Vagina (tissue), 2 donors: ENCODE data around the gene NDUFA11. TPM values are rescaled to one million over a fixed set of nuclear protein-coding genes. Genes with fewer than 3 reads are reported as not detected.
A peak's percentile ranks its signal among the peaks of the same experiment; 100 is the strongest.

ENCODE experiments used
- DNase-seq, 2 donors: peaks; one replicate each; pipeline ENCODE4 v3.0.0-alpha.2; 2017; ENCODE audit errors: extremely low spot score in 2 of 2
- H3K27ac ChIP-seq: fragments of 200-600 bp; sonication (generic); one replicate; pipeline ENCODE4 v1.5.1; 2019
- H3K27me3 ChIP-seq: fragments of 200-600 bp; sonication (generic); one replicate; pipeline ENCODE4 v1.5.1; 2019
- H3K36me3 ChIP-seq, 2 donors: fragments of 200-600 bp; sonication (generic); one replicate each; pipeline ENCODE4 v1.5.1; 2017 to 2019
- H3K4me1 ChIP-seq: fragments of 200-600 bp; sonication (generic); one replicate; pipeline ENCODE4 v1.5.1; 2019
- H3K4me3 ChIP-seq, 2 donors: fragments of 200-600 bp; sonication (generic); 1 replicate in 1 of 2; 2 replicates in 1 of 2; pipeline ENCODE4 v1.5.1; 2016 to 2019
- H3K9me3 ChIP-seq: fragments of 200-600 bp; sonication (generic); one replicate; pipeline ENCODE4 v1.5.1; 2019
- POLR2A ChIP-seq, 2 donors: fragments of 450-650 bp; IDR thresholded peaks; one replicate each; pipeline ENCODE4 v1.6.1; 2017; ENCODE audit warnings: antibody characterized with exemption in 2 of 2, mild to moderate bottlenecking in 2 of 2, moderate library complexity in 2 of 2
- POLR2AphosphoS5 ChIP-seq, 2 donors: sonication (generic); formaldehyde crosslinking; IDR thresholded peaks; one replicate each; pipeline ENCODE4 v1.9.0; 2017; ENCODE audit warnings: antibody characterized with exemption in 2 of 2, mild to moderate bottlenecking in 2 of 2, low read depth in 1 of 2; ENCODE audit not compliant: insufficient read depth in 1 of 2
- intact Hi-C: fragments of 100-400 bp; cut with DNase I; formaldehyde crosslinking; loops from one replicate; pipeline ENCODE4 v1.15.1; 2023
- total RNA-seq: library from RNA; depleted of rRNA; stranded (reverse); fragments of >200 nt; gene quantifications from one replicate; pipeline ENCODE4 v1.2.3, GENCODE V29; 2016
- TF ChIP-seq, protein P1 (sequence below), 3 experiments: fragments of 450-650 bp in 2 of 3; fragments of 200-600 bp in 1 of 3; sonication (generic) in 1 of 3; IDR thresholded peaks; one replicate each; pipeline ENCODE4 v1.5.1; 2017 to 2019; ENCODE audit warnings: antibody characterized with exemption in 3 of 3, mild to moderate bottlenecking in 2 of 3, moderate library complexity in 2 of 3

The NDUFA11 gene
- total RNA-seq = 318 TPM

DNA sequence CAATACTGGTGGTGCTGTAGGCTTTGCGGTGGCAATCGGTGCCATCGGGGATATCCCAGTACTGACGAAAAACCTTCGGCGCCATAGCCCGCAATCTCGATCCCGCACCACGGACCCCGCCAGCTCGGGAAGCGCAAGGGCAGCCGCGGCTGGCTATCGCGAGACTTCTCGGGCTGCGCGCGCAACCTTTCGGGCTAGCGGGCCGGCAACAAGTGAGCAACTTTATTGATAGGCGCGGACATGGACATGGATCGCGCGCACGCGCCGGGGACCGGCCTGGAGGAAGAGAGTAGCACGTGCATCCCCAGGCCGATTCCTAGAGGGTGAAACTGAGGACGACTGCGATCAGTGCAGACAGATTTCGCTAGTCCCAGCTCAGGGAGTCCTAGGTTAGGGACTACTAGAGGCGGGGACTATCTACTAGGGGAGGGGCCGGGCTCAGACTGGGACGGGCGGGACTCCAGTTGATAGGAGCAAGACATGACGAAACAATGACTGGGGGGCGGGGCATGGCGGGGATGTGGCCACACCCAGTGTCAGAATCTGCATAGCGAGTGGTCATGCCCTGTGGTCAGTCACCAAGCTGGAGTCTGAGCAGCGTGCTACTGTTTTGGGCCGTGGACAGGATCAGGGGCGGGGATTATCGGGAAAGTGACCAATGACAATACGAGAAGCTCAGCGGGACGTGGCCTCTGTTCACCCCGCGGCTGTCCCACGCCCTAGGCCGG is at the start of gene NDUFA11:
NDUFA11 (minus strand) TSS at position 167 of the 728 bp plus-strand sequence; CDS start at position 85, 82 bp downstream.
- peak; percentile 99 to 100 for DNase-seq
- Histone ChIP-seq H3K4me1 (peaks cover 39% of the 10 kb centered on the region), H3K9me3 (no peaks in the 10 kb centered on the region), H3K36me3 (peaks cover 0 to under 1% of the 10 kb centered on the region in 2 donors), H3K27ac (peak within 1 kb of the TSS; percentile 87), H3K4me3 (peak within 1 kb of the TSS; percentile 77 to 78), H3K27me3 (no peaks in the 10 kb centered on the region)
- peak; percentile 90 to 94 for TF ChIP-seq POLR2AphosphoS5 (IDR thresholded peaks at IDR 0.05; ENCODE audit: insufficient read depth in 1 of 2, low read depth in 1 of 2)
- TF ChIP-seq, protein P1, sequence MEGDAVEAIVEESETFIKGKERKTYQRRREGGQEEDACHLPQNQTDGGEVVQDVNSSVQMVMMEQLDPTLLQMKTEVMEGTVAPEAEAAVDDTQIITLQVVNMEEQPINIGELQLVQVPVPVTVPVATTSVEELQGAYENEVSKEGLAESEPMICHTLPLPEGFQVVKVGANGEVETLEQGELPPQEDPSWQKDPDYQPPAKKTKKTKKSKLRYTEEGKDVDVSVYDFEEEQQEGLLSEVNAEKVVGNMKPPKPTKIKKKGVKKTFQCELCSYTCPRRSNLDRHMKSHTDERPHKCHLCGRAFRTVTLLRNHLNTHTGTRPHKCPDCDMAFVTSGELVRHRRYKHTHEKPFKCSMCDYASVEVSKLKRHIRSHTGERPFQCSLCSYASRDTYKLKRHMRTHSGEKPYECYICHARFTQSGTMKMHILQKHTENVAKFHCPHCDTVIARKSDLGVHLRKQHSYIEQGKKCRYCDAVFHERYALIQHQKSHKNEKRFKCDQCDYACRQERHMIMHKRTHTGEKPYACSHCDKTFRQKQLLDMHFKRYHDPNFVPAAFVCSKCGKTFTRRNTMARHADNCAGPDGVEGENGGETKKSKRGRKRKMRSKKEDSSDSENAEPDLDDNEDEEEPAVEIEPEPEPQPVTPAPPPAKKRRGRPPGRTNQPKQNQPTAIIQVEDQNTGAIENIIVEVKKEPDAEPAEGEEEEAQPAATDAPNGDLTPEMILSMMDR (IDR thresholded peaks at IDR 0.05) = no peak
- intact Hi-C loops = no loop called here

DNA sequence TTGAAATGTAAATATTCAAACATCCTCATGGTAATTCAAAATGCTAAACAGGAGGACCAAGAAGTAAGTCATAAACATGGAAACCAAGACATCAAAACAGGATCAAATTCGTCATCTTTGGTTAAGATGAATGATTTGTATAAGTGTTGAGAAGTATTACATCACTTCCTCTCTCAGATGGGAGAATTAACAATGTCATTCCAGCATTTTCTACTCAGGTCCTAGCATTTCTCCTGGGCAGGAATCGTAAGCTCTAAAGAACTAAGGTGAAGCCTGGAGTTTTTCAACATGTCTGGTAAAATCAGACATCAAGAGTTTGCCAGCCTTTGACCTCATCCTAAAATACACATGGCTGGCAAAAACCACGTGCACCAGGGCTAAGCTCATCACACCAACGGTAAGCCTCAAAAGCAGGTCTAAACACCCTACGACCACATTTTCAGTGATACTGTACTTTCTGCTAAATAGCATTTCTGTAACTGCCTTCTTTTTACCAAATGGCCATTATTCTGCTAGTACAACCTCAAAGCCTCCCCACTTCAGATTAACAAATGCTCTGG is 49.5 kb upstream of the NDUFA11 start:
- peak overlapping the region; percentile 18 for H3K27ac ChIP-seq
- peaks cover 72% of the 10 kb centered on the region for H3K4me1 ChIP-seq
- intact Hi-C loops = no loop called here

GRCh38 chr19:5952193-5953029 is 48.8 kb upstream of the NDUFA11 start:
- no peak overlapping the region for H3K4me3 ChIP-seq
- DNase-seq = no peak
- H3K4me1 ChIP-seq = peaks cover 74% of the 10 kb centered on the region
- no peaks in the 10 kb centered on the region for H3K27me3 ChIP-seq
- H3K9me3 ChIP-seq = no peaks in the 10 kb centered on the region
- intact Hi-C loops = no loop called here
- H3K36me3 ChIP-seq = no peaks in the 10 kb centered on the region
- H3K27ac ChIP-seq = peak overlapping the region; percentile 1
- TF ChIP-seq POLR2AphosphoS5 (IDR thresholded peaks at IDR 0.05; ENCODE audit: insufficient read depth in 1 of 2, low read depth in 1 of 2) (no peak), POLR2A (IDR thresholded peaks at IDR 0.05) (no peak)
- TF ChIP-seq, protein P1 (IDR thresholded peaks at IDR 0.05) = no peak

More for the DNA sequence above, 49.5 kb upstream of the NDUFA11 start:
- no peak overlapping the region for H3K4me3 ChIP-seq
- H3K27me3 ChIP-seq = no peaks in the 10 kb centered on the region
- no peaks in the 10 kb centered on the region for H3K36me3 ChIP-seq
- no peaks in the 10 kb centered on the region for H3K9me3 ChIP-seq
- DNase-seq = no peak
- TF ChIP-seq POLR2AphosphoS5 (IDR thresholded peaks at IDR 0.05; ENCODE audit: insufficient read depth in 1 of 2, low read depth in 1 of 2) = no peak
- TF ChIP-seq, protein P1 (IDR thresholded peaks at IDR 0.05) = no peak
- TF ChIP-seq POLR2A (IDR thresholded peaks at IDR 0.05) = no peak

GRCh38 chr19:5951338-5951861 is 47.8 kb upstream of the NDUFA11 start:
- no peak for TF ChIP-seq POLR2AphosphoS5 (IDR thresholded peaks at IDR 0.05; ENCODE audit: insufficient read depth in 1 of 2, low read depth in 1 of 2)
- TF ChIP-seq, protein P1 (IDR thresholded peaks at IDR 0.05) = no peak
- Histone ChIP-seq H3K27ac (peak overlapping the region; percentile 9), H3K4me3 (no peak overlapping the region), H3K36me3 (no peaks in the 10 kb centered on the region), H3K4me1 (peaks cover 79% of the 10 kb centered on the region), H3K27me3 (no peaks in the 10 kb centered on the region), H3K9me3 (no peaks in the 10 kb centered on the region)
- intact Hi-C loops = no loop called here
- DNase-seq = no peak
